NK-92 treated with Interleukin-12 subunit alpha and Interleukin-12 subunit beta, amount 100 ng/mL, for 24 hours (cell line): Measurements from ENCODE around the gene MTERF1.
"Not testable (repeated sequence)": the region's sequence is repeated elsewhere in the genome, so short reads cannot be mapped to it uniquely, and the experiment has no call there.

Source experiments
- DNase-seq: peaks from one replicate; lab custom pipeline; 2025; lab: John Stamatoyannopoulos, UW

MTERF1 gene, protein sequence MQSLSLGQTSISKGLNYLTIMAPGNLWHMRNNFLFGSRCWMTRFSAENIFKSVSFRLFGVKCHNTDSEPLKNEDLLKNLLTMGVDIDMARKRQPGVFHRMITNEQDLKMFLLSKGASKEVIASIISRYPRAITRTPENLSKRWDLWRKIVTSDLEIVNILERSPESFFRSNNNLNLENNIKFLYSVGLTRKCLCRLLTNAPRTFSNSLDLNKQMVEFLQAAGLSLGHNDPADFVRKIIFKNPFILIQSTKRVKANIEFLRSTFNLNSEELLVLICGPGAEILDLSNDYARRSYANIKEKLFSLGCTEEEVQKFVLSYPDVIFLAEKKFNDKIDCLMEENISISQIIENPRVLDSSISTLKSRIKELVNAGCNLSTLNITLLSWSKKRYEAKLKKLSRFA

GRCh38 chr7:91880413-91881241 is at the start of gene MTERF1:
MTERF1 (minus strand) TSS chr7:91880702; CDS start chr7:91880083, 619 bp downstream.
- DNase-seq: peak; percentile 93

DNA sequence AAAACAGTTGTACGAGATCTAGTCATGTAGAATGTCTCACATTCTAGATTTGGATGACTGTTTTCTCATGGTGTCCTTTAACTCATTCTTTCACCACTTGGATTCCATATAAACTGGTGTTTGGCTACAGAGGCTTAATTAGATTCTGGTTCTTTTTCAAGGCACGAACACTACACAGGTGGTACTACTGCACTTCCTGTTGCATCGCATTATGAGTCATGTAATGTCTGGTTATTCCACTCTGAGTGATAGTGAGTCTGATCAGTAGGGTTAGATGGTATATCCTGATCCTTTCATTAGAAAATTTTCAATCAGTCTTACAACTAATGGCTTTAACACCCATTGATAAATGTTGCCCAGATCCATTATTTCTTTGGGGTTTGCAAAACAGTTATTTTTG is 49.0 kb upstream of the MTERF1 start:
- no peak for DNase-seq

GRCh38 chr7:91927912-91928311 is 47.4 kb upstream of the MTERF1 start:
- no peak for DNase-seq

DNA sequence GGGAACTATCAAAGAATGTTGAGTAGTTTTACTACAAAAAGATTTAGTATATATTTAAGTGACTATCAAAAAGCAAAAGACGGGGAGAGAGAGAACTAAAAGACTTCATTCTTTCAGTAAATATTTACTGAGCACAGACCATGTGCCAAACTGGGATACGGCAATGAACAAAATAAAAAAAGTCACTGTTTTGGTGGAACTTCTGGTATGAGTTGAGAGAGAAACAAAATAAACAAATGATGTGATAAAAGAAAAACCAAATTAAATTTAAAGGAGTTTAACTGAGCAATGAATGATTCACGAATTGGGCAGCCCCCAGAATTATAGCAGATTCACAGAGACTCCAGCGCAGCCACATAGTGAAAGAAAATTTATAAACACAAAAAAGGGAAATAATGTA is 42.4 kb upstream of the MTERF1 start:
- no peak for DNase-seq

GRCh38 chr7:91918356-91918755 is 37.9 kb upstream of the MTERF1 start:
- no peak for DNase-seq

- no peak for DNase-seq
Observed at GRCh38 chr7:91916051-91916440, 35.5 kb upstream of the MTERF1 start.

DNA sequence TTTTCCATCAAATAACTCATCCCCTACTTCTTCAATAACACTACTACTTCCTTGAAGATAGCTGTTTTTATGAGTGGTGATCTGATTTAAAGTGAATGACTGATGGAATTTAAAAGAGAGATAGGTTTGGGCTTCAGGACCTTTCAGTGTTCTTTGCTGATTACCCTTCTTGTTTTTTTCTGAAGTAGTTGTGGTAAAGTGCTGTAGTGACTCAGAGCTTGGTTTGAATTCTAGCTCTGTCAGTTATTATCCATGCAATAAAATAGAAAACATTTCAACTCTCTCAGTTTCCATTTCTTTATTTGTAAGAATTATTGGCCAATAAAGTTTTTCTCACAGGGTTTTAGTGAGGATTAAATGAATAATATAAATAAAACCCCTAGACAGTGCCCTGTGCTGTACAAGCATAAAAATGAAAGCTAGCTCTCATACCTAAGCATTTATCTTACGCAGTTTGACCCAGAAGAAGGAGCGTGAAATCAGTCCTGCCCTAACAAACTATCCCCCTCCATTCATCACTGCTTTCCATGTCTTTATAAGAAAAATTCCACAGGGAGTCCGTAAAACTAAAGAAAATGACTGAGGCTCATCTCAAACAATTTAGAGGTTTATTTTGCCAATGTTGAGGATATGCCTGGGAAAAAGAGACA is 35.0 kb upstream of the MTERF1 start:
- no peak for DNase-seq

DNA sequence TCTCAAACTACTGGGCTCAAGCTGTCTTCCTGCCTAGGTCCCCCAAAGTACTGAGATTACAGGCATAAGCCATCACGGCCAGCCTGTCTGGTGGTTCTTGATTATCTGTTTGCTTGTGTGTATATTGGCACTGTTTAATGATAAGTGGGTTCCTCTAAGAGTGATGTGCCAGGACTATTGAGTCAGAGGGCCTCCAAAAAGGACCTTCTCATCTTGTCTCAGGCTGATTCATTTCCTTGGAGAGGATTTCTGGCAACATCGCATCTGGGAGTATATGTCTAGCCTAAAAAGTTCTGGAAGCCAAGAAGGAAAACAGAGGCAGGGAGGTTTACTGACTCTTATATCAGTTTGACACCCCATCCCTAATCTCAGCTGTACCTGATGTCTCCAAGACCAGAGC is 33.1 kb upstream of the MTERF1 start:
- DNase-seq: no peak

GRCh38 chr7:91912494-91912893 is 32.0 kb upstream of the MTERF1 start:
- no peak for DNase-seq

- no peak for DNase-seq
Observed at GRCh38 chr7:91911121-91911520, 30.6 kb upstream of the MTERF1 start.

GRCh38 chr7:91910171-91910570 is 29.7 kb upstream of the MTERF1 start:
- no peak for DNase-seq

DNA sequence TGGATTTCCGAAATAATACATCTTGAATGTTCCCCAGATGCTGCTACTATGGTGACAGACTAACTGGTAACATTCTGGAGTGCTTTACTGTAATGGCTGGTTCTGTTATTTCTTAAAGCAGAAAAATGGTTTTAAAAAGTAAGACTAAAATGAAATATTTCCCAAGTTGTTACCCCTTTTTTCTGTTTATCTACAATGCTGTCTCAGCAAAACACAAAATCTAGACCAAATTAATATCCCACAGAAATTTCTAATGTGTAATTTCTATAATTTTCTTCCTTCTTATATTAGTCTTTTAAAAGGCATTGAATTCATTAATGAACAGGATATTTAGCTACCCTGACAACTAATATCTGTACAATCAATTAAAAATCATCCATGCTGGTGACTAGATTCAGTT is 19.1 kb upstream of the MTERF1 start:
- no peak for DNase-seq

DNA sequence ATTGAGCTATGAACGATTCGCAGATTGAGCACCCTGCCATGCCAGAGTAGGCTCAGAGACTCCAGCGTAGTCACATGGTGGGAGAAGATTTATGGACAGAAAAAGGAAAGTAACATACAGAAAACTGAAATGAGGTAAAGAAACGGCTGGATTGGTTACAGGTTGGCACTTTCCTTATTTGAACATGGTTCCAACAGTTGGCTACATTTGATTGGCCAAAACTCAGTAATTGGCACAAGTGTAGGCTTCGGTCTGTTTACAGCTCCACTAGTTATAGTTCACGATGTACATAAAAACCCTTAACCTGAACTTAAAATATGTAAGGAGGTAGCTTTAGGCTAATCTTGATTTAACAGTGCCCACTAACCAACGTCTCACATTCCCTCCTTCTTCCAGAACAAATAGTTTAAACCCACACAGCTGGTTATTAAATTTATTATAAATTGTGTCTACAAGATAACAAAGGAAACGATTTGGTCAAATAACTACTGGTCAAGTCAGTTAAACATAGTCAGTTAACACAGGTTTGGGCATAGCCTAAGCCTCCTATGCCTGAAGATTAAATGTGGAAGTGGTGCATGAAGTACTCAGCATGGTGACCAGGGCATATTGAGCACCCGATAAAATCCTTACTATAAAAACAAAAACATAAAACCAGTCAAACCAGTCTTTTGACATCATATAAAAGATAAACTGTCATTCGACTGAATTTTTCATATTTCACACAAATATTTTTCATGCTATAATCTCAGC is 17.9 kb upstream of the MTERF1 start:
- no peak for DNase-seq

DNA sequence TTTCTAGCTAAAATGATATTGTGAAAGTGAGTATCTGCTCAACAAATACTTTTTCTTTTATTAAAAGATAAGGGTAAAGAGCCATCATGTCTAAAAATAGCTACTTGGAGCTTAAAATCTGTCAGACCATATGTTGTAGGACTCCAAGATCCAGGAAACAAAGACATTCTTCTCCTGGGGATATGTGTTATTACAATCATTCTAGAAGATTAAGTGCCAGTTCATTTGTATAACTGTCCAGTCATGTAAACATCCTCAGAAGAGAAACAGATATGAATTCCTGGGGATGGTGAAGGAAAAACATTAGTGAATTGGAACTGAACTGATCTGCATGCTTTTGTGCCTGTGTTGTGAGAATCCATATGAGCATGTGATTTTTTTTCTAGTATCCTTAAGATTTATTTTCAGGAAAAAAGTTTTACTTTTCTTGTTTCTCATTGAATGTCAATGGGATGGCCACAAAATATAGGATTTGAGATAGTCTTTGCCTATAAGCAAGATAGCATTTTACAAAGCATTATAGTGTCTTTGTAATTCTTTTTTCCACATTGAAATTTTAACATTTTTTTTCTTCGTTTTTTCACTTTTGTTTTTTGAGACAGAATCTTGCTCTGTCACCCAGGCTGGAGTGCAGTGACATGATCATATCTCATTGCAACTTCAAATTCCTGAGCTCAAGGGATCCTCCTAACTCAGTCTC is 14.4 kb upstream of the MTERF1 start:
- DNase-seq: no peak

GRCh38 chr7:91893699-91894098 is 13.2 kb upstream of the MTERF1 start:
- DNase-seq: not testable (repeated sequence)

- no peak for DNase-seq
Observed at GRCh38 chr7:91892821-91893340, 12.4 kb upstream of the MTERF1 start.

DNA sequence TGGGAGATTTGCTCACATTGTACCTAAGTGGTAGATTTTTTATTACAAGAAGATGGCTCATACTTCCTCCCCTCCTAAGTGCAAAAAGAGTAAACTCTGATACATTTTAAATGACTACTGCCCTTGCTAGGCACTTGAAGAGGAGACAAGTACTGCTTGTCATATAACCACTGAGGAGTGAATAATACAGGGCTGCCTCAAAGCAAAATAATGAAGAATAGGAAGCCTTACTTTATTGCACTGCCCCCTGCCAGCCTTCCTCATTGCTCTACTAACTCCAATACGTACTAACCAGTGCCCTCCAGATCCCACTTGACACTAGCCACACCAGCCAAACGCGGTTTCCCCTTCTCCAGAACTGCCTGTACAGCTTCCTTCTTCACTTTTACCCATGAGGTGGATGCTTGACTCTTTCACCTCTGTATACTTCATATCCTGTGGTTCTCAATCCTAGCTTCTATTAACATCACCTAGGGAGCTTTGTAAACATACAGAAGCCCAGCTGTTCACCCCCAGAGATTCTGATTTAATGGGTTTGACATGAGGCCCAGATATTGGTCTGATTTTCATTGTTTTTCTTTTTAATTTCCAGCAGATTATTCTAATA is 11.7 kb upstream of the MTERF1 start:
- DNase-seq: no peak

GRCh38 chr7:91888271-91889175 is 8.0 kb upstream of the MTERF1 start:
- DNase-seq: not testable (repeated sequence)
